Measurements from ENCODE around the gene USP48.

USP48 gene

GRCh38 chr1:21743476-21743875 is 39.5 kb downstream of the USP48 start:
- no peak for DNase-seq

- DNase-seq = no peak
These were observed 40.4 kb downstream of the USP48 start for GRCh38 chr1:21742578-21742977.

GRCh38 chr1:21741206-21741605 is 41.7 kb downstream of the USP48 start:
- DNase-seq = no peak

DNA sequence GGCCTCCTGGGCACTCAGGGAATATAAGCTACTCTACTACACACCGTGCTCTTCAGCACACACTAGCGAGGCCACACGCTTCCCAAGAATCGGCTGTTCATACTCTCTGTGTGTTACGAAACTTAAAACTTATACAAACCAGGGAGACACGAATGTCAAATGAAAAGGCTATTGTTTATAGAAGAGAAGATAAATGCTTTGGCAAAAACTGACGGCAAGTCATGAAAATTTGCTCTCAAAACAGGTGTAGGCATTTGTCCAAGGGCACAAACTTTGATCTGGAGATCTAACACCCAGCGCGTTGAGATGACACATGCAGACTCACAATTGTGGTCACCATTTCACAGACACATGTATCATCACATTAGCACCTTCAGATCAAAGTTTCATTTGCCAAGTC is 46.1 kb downstream of the USP48 start:
- DNase-seq = no peak

GRCh38 chr1:21736011-21736410 is 46.9 kb downstream of the USP48 start:
- no peak for DNase-seq

DNA sequence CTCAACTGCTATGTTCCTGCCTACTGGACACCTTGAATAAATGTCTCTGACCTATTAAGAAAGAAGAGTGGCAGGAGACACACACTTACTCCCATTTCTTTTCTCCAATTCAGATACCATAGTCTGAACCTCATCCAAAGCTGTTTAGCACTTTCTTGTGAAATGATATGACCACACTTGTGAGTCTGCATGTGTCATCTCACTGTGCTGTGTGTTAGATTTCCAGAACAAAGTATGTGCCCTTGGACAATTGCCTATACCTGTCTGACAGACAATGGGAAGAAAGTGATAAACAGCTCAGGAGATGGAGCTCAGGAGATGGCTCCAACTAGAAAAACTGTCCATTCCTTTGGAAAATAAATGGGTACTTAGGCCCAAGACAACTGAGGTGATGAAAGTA is 48.4 kb downstream of the USP48 start:
- no peak for DNase-seq

- DNase-seq = no peak
These were observed 50.3 kb downstream of the USP48 start for GRCh38 chr1:21732664-21733063.

DNA sequence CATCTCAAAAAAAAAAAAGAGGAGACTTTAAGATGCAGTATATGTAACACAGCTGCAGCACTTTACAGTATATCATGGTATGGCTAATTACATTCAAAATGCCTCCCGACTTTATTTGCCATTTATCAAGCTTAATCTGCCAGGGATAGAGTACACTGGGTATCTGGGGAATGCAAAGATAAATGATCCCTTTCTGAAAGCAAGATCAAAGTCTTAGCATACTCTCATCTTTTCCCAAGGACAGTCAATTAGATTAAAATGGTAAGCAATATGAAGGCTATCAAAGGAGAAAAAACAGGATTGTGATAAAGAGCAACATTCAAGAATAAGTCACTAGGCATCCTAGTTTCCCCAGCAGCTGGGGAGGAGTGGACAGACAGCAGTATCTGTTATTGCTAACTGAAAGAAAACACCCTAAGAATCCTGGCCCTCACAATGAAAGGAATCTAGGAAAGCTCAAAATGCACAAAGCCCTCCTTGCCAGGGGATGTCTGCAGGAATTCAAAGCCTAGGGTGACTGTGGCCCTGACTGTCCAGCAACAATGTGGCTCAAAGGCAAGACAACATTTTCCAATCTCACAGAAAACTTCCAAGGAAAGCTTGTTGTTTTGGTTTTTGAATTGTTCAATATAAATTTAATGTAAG is 57.1 kb downstream of the USP48 start:
- DNase-seq = no peak

- DNase-seq = no peak
These were observed 58.4 kb downstream of the USP48 start for GRCh38 chr1:21724570-21724969.

GRCh38 chr1:21724098-21724497 is 58.9 kb downstream of the USP48 start:
- DNase-seq = no peak

DNA sequence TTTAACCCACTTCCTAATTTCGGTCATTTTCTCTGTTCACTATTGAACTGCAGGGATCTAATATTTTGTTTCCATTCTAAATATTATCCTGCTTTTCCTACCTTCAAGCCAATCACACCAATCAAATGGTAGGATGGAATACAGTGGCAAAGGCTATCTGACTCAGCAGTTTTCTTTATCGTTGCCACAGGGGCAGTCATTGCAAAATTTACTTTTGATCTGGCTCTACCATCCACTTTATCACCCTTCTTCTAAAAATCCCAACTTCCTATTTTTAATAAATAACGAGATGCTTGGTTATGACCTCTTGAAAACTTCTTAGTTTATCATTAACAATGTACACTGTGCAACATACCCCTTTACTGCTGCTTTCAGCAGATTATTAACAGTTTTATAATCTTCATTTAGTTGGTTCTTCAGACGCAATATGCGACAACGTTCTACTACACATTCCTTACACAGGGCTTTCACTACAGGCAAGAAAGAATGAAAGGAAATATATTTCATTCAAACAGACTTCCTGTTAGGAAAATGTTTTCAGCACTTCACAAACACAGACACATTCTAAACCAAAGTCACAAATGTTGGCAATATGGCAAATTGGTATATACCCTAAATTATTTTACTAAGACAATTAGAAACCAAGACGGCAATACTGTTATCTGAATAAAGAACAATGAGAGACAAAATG is 61.5 kb downstream of the USP48 start:
- DNase-seq = no peak

DNA sequence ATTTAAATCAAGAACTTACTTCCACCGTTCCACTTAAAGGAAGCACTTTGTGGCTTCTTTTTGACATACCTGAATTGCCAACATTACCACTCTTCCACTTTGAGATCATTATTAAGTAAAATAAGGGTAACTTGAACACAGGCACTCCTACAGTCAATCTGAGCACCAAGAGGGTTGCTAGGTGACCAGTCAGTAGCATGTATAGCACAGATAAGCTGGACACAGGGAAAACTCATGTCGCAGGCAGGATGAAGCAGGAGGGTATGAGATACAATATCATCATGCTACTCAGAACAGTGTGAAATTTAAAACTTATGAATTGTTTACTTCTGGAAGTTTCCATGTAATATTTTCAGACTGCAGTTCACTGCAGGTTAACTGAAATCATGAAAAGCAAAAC is 66.8 kb downstream of the USP48 start:
- DNase-seq = no peak

- DNase-seq = no peak
These were observed 75.1 kb downstream of the USP48 start for GRCh38 chr1:21707891-21708290.

GRCh38 chr1:21707086-21707840 is 75.7 kb downstream of the USP48 start:
- no peak for DNase-seq

DNA sequence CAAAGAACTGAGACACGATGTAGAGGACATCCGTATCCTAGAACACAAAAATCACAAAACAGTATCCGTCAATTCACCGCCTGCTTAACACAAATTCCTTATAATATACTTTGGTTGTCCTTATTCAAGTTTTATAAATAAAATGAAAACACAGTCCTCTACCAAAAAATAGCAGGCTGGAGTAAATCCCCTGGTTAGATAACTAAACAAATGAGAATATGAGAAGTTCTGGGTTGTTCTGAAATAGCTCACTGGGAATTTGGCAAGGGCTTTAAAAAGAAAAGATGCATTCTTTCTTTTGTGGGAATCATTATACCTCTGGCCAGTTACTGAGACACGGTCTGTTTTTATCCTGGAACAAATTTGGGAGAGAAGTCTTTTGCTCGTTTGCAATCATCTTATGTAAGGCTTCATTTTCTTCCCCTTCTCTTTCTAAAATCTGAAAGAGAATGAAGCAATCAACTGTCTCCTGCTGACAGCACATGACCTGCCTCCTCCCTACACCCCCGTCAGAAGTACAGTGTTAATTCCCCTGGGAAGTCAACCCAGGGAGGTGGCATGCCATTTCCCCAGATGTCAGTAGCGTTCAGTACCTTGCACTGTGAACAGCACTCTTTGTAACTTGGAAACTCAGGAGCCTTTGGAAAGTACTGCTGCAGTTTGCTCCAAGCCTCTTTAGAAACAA is 76.7 kb downstream of the USP48 start:
- DNase-seq = no peak

DNA sequence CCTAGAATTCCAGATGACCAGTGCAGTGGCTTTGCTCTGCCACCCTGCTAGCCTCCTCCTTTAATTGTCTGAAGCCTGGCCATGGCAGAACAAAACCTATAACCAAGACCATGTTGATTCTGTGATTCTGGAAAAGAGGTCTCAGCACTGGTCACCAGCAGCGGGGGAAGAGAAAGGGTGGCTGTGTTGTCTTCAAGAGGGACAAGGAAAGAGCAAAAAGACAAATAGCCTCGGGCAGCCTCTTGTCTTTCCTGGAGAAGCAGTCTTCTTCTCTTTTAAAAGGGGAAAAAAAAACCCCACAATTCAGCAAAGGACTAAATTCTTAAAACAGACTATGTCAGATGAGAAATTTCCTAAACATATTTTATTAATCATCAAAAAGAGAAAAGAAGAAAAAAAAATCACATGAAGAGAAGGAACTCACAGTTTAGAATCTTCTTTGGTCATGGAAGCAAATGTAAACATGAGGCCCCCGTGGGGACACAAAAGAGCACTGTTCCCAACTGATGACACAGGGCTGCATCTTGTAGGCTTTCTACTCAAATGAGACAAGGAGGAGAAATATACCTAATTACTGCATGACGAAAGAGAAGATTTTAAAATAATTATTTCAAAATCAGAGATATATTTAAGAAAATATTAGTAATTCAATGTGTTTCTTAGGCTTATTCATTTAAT is 77.5 kb downstream of the USP48 start:
- no peak for DNase-seq

- DNase-seq = no peak
These were observed 78.8 kb downstream of the USP48 start for GRCh38 chr1:21704145-21704544.

- peak; percentile 11 for DNase-seq
These were observed 79.5 kb downstream of the USP48 start for GRCh38 chr1:21703318-21703963.

DNA sequence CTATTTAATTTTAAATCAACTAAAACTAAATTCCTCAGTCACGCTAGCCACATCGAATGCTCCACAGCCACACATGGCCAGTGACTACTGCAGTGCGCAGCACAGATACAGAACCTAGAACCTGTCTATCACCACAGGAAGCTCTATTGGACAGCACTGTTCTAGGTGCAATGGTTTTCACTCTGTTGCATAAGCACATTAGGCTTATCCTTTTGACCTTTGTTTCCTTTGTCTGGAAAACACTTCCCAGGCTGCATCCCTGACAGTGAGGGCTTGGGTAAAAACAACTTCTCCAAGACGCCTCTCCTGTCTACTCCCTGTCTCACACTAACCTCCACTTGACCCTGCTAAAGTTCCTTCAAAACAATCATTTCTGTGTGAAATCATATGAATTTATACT is 80.2 kb downstream of the USP48 start:
- no peak for DNase-seq

GRCh38 chr1:21701401-21701800 is 81.5 kb downstream of the USP48 start:
- DNase-seq = no peak

DNA sequence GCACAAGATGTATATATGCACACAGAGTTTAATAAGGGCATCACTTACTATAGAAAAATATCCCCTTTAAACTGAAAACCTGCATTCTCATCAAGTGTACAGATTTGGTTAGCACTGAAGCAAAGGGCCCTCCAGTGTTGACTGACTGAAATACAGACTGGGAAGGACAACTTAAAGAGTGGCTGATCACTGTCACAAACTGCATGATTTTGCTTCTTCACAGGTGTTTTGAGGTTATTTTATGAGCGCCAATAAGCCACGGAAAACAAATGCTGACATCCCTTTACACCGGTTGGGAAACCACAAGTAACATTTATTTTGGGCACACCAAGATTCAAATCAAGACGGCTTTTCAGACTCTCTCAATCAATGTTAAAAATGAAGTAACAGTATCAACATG is 82.9 kb downstream of the USP48 start:
- DNase-seq = no peak

- DNase-seq = no peak
These were observed 86.0 kb downstream of the USP48 start for GRCh38 chr1:21696931-21697330.
